Keratinocyte (primary cell): ENCODE data around the gene CHD9NB. TPM values are rescaled to one million over a fixed set of nuclear protein-coding genes. Genes with fewer than 3 reads are reported as not detected.

Experiments used
- DNase-seq: peaks from one replicate; pipeline ENCODE4 v3.0.0-alpha.2; 2011; ENCODE audit warnings: low read depth, missing footprints, low spot score
- FAIRE-seq: peaks from 2 replicates; lab custom pipeline; 2011; peaks lifted over from hg19 to GRCh38; lab: Jason Lieb, UNC
- H2AFZ ChIP-seq: 2 replicates; pipeline ENCODE4 v1.6.0; 2012; ENCODE audit warnings: low read length, control low read depth, inconsistent platforms; ENCODE audit not compliant: control insufficient read depth
- H3K27ac ChIP-seq: 2 replicates; pipeline ENCODE4 v1.5.1; 2011; ENCODE audit warnings: low read length; ENCODE audit not compliant: control insufficient read depth, insufficient read depth
- H3K27me3 ChIP-seq: 3 replicates; pipeline ENCODE4 v1.6.0; 2011; ENCODE audit warnings: low read length; ENCODE audit not compliant: control insufficient read depth, insufficient read depth; ENCODE audit errors: extremely low read depth
- H3K36me3 ChIP-seq, 2 experiments: 2 replicates in 1 of 2; 3 replicates in 1 of 2; pipeline ENCODE4 v1.5.1; 2011; ENCODE audit warnings: low read length in 2 of 2, mild to moderate bottlenecking in 1 of 2; ENCODE audit not compliant: control insufficient read depth in 2 of 2, insufficient read depth in 2 of 2; ENCODE audit errors: extremely low read depth in 1 of 2
- H3K4me1 ChIP-seq: 3 replicates; pipeline ENCODE4 v1.5.1; 2011; ENCODE audit warnings: low read length; ENCODE audit not compliant: control insufficient read depth, insufficient read depth; ENCODE audit errors: extremely low read depth
- H3K4me2 ChIP-seq: 3 replicates; pipeline ENCODE4 v1.6.0; 2011; ENCODE audit warnings: low read depth, low read length; ENCODE audit not compliant: control insufficient read depth, insufficient read depth; ENCODE audit errors: extremely low read depth
- H3K4me3 ChIP-seq, 3 experiments: fragments of 200-600 bp in 1 of 3; sonication (generic) in 1 of 3; 2 replicates in 2 of 3; 3 replicates in 1 of 3; pipeline ENCODE4 v1.5.1; 2011 to 2016; ENCODE audit warnings: low read length in 3 of 3, mild to moderate bottlenecking in 3 of 3, control low read depth in 2 of 3, inconsistent platforms in 1 of 3, low read depth in 1 of 3, mixed read lengths in 1 of 3, mixed run types in 1 of 3, moderate library complexity in 1 of 3; ENCODE audit not compliant: control insufficient read depth in 2 of 3, insufficient read depth in 2 of 3; ENCODE audit errors: extremely low read depth in 1 of 3
- H3K79me2 ChIP-seq: 2 replicates; pipeline ENCODE4 v1.6.0; 2012; ENCODE audit warnings: low read length; ENCODE audit not compliant: control insufficient read depth, insufficient read depth
- H3K9ac ChIP-seq: 3 replicates; pipeline ENCODE4 v1.6.0; 2011; ENCODE audit warnings: low read length; ENCODE audit not compliant: control insufficient read depth, insufficient read depth; ENCODE audit errors: extremely low read depth
- H3K9me1 ChIP-seq: 3 replicates; pipeline ENCODE4 v1.6.0; 2011; ENCODE audit warnings: low read length; ENCODE audit not compliant: control insufficient read depth, insufficient read depth; ENCODE audit errors: extremely low read depth
- H3K9me3 ChIP-seq: 2 replicates; pipeline ENCODE4 v1.5.1; 2012; ENCODE audit warnings: low read depth, low read length; ENCODE audit not compliant: control insufficient read depth
- H4K20me1 ChIP-seq: 3 replicates; pipeline ENCODE4 v1.6.0; 2011; ENCODE audit warnings: low read length; ENCODE audit not compliant: control insufficient read depth, insufficient read depth; ENCODE audit errors: extremely low read depth
- EZH2 ChIP-seq: IDR thresholded peaks from one replicate; pipeline ENCODE4 v1.6.1; 2012; ENCODE audit warnings: inconsistent platforms, mild to moderate bottlenecking, low read length, moderate library complexity
- dilution Hi-C: fragments of 300-500 bp; cut with MboI; formaldehyde crosslinking; loops from one replicate; pipeline ENCODE4 v1.7.0; 2020; ENCODE audit warnings: low sequenced_read_pairs; ENCODE audit not compliant: extremely low pct_ligation_motif_present
- polyA plus RNA-seq, 5 experiments: library from polyadenylated mRNA; depleted of rRNA in 3 of 5; stranded (reverse) in 3 of 5; stranded (forward) in 1 of 5; unstranded in 1 of 5; fragments of >200 nt; gene quantifications; 1 replicate in 1 of 5; 2 replicates in 3 of 5; 3 replicates in 1 of 5; pipeline versions ENCODE4 v1.2.1 to v1.2.3, GENCODE V29; 2011 to 2012; ENCODE audit warnings: missing spikeins in 2 of 5, low read depth in 1 of 5, low replicate concordance in 1 of 5
- TF ChIP-seq, protein P1 (sequence below), 3 experiments: IDR thresholded peaks in 1 of 3; conservative IDR thresholded peaks in 1 of 3; optimal IDR thresholded peaks in 1 of 3; 2 replicates in 2 of 3; 3 replicates in 1 of 3; pipeline versions ENCODE3 to v1.5.1; 2011; ENCODE audit warnings: low read length in 3 of 3, mild to moderate bottlenecking in 3 of 3, moderate library complexity in 2 of 3, control low read depth in 1 of 3, inconsistent platforms in 1 of 3; ENCODE audit not compliant: insufficient read depth in 2 of 3; ENCODE audit errors: extremely low read depth in 1 of 3

Gene CHD9NB
- polyA plus RNA-seq, 1 donor (not counting 4 experiments of a cell fraction or from before 2014, with no cell fraction given): 0.64 TPM

- H3K4me1 ChIP-seq: no peaks in the 10 kb centered on the region
- H3K36me3 ChIP-seq: no peaks in the 10 kb centered on the region
- H3K27ac ChIP-seq: no peak overlapping the region
- H3K27me3 ChIP-seq: no peaks in the 10 kb centered on the region
- no peak for FAIRE-seq
- no peaks in the 10 kb centered on the region for H3K9me3 ChIP-seq
- no peaks in the 10 kb centered on the region for H3K79me2 ChIP-seq
- H2AFZ ChIP-seq: no peak overlapping the region
- H3K9ac ChIP-seq: no peak overlapping the region
- dilution Hi-C loops: no loop called here
- no peak overlapping the region for H3K4me3 ChIP-seq
- no peak overlapping the region for H3K4me2 ChIP-seq
- no peak for DNase-seq
- H4K20me1 ChIP-seq: no peaks in the 10 kb centered on the region
- H3K9me1 ChIP-seq: no peaks in the 10 kb centered on the region
- TF ChIP-seq, protein P1, sequence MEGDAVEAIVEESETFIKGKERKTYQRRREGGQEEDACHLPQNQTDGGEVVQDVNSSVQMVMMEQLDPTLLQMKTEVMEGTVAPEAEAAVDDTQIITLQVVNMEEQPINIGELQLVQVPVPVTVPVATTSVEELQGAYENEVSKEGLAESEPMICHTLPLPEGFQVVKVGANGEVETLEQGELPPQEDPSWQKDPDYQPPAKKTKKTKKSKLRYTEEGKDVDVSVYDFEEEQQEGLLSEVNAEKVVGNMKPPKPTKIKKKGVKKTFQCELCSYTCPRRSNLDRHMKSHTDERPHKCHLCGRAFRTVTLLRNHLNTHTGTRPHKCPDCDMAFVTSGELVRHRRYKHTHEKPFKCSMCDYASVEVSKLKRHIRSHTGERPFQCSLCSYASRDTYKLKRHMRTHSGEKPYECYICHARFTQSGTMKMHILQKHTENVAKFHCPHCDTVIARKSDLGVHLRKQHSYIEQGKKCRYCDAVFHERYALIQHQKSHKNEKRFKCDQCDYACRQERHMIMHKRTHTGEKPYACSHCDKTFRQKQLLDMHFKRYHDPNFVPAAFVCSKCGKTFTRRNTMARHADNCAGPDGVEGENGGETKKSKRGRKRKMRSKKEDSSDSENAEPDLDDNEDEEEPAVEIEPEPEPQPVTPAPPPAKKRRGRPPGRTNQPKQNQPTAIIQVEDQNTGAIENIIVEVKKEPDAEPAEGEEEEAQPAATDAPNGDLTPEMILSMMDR (optimal IDR thresholded peaks at IDR 0.05 in 1 of 3, IDR thresholded peaks at IDR 0.05 in 1 of 3, conservative IDR thresholded peaks at IDR 0.05 in 1 of 3; ENCODE audit: extremely low read depth in 1 of 3, insufficient read depth in 2 of 3, low read length in 3 of 3): no peak
- TF ChIP-seq EZH2: no peak
Measured at GRCh38 chr16:52997922-52998321, 54.8 kb downstream of the CHD9NB start.

GRCh38 chr16:52994942-52995341 lies 57.8 kb downstream of the CHD9NB start:
- H3K4me3 ChIP-seq: no peak overlapping the region
- no peak overlapping the region for H3K9ac ChIP-seq
- H3K27me3 ChIP-seq: no peaks in the 10 kb centered on the region
- no peak for FAIRE-seq
- TF ChIP-seq, protein P1 (optimal IDR thresholded peaks at IDR 0.05 in 1 of 3, IDR thresholded peaks at IDR 0.05 in 1 of 3, conservative IDR thresholded peaks at IDR 0.05 in 1 of 3; ENCODE audit: extremely low read depth in 1 of 3, insufficient read depth in 2 of 3, low read length in 3 of 3): no peak
- TF ChIP-seq EZH2: no peak
- H3K4me1 ChIP-seq: no peaks in the 10 kb centered on the region
- no peak for DNase-seq
- no peak overlapping the region for H3K4me2 ChIP-seq
- dilution Hi-C loops: no loop called here
- H2AFZ ChIP-seq: no peak overlapping the region
- no peaks in the 10 kb centered on the region for H3K36me3 ChIP-seq
- no peaks in the 10 kb centered on the region for H3K9me3 ChIP-seq
- no peak overlapping the region for H3K27ac ChIP-seq
- H3K79me2 ChIP-seq: no peaks in the 10 kb centered on the region
- H3K9me1 ChIP-seq: no peaks in the 10 kb centered on the region
- H4K20me1 ChIP-seq: no peaks in the 10 kb centered on the region
